ENCODE measurements around the gene SIGLEC1. TPM values are rescaled to one million over a fixed set of nuclear protein-coding genes. Genes with fewer than 3 reads are reported as not detected.

The SIGLEC1 gene
- total RNA-seq, 1 donor from 2014 or later, result not detected

- Mint-ChIP-seq H3K27me3 (ENCODE audit: low read depth, unreplicated experiment) (peaks cover 16% of the 10 kb centered on the region), H3K36me3 (ENCODE audit: low read depth, unreplicated experiment) (no peaks in the 10 kb centered on the region), H3K4me1 (ENCODE audit: low read depth, unreplicated experiment) (no peaks in the 10 kb centered on the region), H3K9me3 (ENCODE audit: unreplicated experiment) (no peaks in the 10 kb centered on the region), H3K27ac (ENCODE audit: unreplicated experiment) (no peak overlapping the region), H3K4me3 (ENCODE audit: unreplicated experiment) (no peak overlapping the region)
- H2AFZ ChIP-seq (ENCODE audit: low read depth, low read length), result no peak overlapping the region
- H3K27me3 ChIP-seq (ENCODE audit: insufficient read depth, low read length), result peaks cover 12% of the 10 kb centered on the region
- H3K4me1 ChIP-seq (ENCODE audit: insufficient read depth, low read length), result no peaks in the 10 kb centered on the region
- H3K79me2 ChIP-seq (ENCODE audit: insufficient read depth, low read length), result no peaks in the 10 kb centered on the region
- H3K36me3 ChIP-seq (ENCODE audit: insufficient read depth, low read length), result no peaks in the 10 kb centered on the region
- H3K27ac ChIP-seq (ENCODE audit: low read depth, low read length), result no peak overlapping the region
- TF ChIP-seq, protein P1, sequence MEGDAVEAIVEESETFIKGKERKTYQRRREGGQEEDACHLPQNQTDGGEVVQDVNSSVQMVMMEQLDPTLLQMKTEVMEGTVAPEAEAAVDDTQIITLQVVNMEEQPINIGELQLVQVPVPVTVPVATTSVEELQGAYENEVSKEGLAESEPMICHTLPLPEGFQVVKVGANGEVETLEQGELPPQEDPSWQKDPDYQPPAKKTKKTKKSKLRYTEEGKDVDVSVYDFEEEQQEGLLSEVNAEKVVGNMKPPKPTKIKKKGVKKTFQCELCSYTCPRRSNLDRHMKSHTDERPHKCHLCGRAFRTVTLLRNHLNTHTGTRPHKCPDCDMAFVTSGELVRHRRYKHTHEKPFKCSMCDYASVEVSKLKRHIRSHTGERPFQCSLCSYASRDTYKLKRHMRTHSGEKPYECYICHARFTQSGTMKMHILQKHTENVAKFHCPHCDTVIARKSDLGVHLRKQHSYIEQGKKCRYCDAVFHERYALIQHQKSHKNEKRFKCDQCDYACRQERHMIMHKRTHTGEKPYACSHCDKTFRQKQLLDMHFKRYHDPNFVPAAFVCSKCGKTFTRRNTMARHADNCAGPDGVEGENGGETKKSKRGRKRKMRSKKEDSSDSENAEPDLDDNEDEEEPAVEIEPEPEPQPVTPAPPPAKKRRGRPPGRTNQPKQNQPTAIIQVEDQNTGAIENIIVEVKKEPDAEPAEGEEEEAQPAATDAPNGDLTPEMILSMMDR (IDR thresholded peaks at IDR 0.05; ENCODE audit: insufficient read depth, low read depth, low read length), result no peak
- no peak for TF ChIP-seq EZH2 (IDR thresholded peaks at IDR 0.05; ENCODE audit: insufficient read depth, low read length)
- H3K4me3 ChIP-seq (ENCODE audit: insufficient read depth, low read depth, low read length), result no peak overlapping the region
- H3K9ac ChIP-seq (ENCODE audit: low read length), result no peak overlapping the region
- H3K4me2 ChIP-seq (ENCODE audit: low read length), result no peak overlapping the region
- DNase-seq (ENCODE audit: low read depth) (no peak), FAIRE-seq (no peak)
- no peaks in the 10 kb centered on the region for H3K9me3 ChIP-seq (ENCODE audit: insufficient read depth, low read depth, low read length)
- H4K20me1 ChIP-seq (ENCODE audit: insufficient read depth, low read length), result no peaks in the 10 kb centered on the region
Observed at GRCh38 chr20:3720068-3720467, 7.7 kb upstream of the SIGLEC1 start.

DNA sequence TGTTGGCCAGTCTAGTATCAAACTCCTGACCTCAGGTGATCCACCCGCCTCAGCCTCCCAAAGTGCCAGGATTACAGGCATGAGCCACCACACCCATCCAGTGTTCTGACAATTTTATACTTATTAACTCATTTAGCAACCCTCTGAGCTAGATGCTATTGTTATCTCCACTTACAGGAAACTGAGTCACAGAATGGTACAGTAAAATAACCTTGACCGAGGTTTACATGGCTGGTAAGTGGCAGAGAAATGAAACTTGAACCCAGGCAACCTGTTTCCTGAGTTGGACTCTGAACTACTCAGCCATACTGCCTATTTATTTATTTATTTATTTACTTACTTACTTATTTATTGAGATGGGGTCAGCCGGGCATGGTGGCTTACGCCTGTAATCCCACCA lies 6.6 kb upstream of the SIGLEC1 start:
- TF ChIP-seq, protein P1 (IDR thresholded peaks at IDR 0.05; ENCODE audit: insufficient read depth, low read depth, low read length), result no peak
- TF ChIP-seq EZH2 (IDR thresholded peaks at IDR 0.05; ENCODE audit: insufficient read depth, low read length), result no peak
- Histone ChIP-seq H3K9me3 (ENCODE audit: insufficient read depth, low read depth, low read length) (no peaks in the 10 kb centered on the region), H2AFZ (ENCODE audit: low read depth, low read length) (no peak overlapping the region), H4K20me1 (ENCODE audit: insufficient read depth, low read length) (no peaks in the 10 kb centered on the region), H3K27me3 (ENCODE audit: insufficient read depth, low read length) (peaks cover 10% of the 10 kb centered on the region), H3K27ac (ENCODE audit: low read depth, low read length) (no peak overlapping the region), H3K4me1 (ENCODE audit: insufficient read depth, low read length) (no peaks in the 10 kb centered on the region), H3K9ac (ENCODE audit: low read length) (no peak overlapping the region), H3K36me3 (ENCODE audit: insufficient read depth, low read length) (no peaks in the 10 kb centered on the region), H3K4me2 (ENCODE audit: low read length) (no peak overlapping the region), H3K79me2 (ENCODE audit: insufficient read depth, low read length) (no peaks in the 10 kb centered on the region), H3K4me3 (ENCODE audit: insufficient read depth, low read depth, low read length) (no peak overlapping the region)
- H3K4me1 Mint-ChIP-seq (ENCODE audit: low read depth, unreplicated experiment), result no peaks in the 10 kb centered on the region
- DNase-seq (ENCODE audit: low read depth) (no peak), FAIRE-seq (no peak)
- no peaks in the 10 kb centered on the region for H3K9me3 Mint-ChIP-seq (ENCODE audit: unreplicated experiment)
- no peak overlapping the region for H3K4me3 Mint-ChIP-seq (ENCODE audit: unreplicated experiment)
- H3K36me3 Mint-ChIP-seq (ENCODE audit: low read depth, unreplicated experiment), result no peaks in the 10 kb centered on the region
- no peak overlapping the region for H3K27ac Mint-ChIP-seq (ENCODE audit: unreplicated experiment)
- H3K27me3 Mint-ChIP-seq (ENCODE audit: low read depth, unreplicated experiment), result peaks cover 18% of the 10 kb centered on the region

- H3K4me3 ChIP-seq (ENCODE audit: insufficient read depth, low read depth, low read length), result no peak overlapping the region
- no peak overlapping the region for H2AFZ ChIP-seq (ENCODE audit: low read depth, low read length)
- Mint-ChIP-seq H3K4me1 (ENCODE audit: low read depth, unreplicated experiment) (no peaks in the 10 kb centered on the region), H3K27ac (ENCODE audit: unreplicated experiment) (no peak overlapping the region), H3K27me3 (ENCODE audit: low read depth, unreplicated experiment) (peaks cover 20% of the 10 kb centered on the region), H3K4me3 (ENCODE audit: unreplicated experiment) (no peak overlapping the region), H3K36me3 (ENCODE audit: low read depth, unreplicated experiment) (no peaks in the 10 kb centered on the region), H3K9me3 (ENCODE audit: unreplicated experiment) (no peaks in the 10 kb centered on the region)
- no peak overlapping the region for H3K27ac ChIP-seq (ENCODE audit: low read depth, low read length)
- DNase-seq (ENCODE audit: low read depth), result no peak
- no peak for TF ChIP-seq EZH2 (IDR thresholded peaks at IDR 0.05; ENCODE audit: insufficient read depth, low read length)
- TF ChIP-seq, protein P1 (IDR thresholded peaks at IDR 0.05; ENCODE audit: insufficient read depth, low read depth, low read length), result peak; percentile 47
- no peaks in the 10 kb centered on the region for H4K20me1 ChIP-seq (ENCODE audit: insufficient read depth, low read length)
- H3K27me3 ChIP-seq (ENCODE audit: insufficient read depth, low read length), result peaks cover 10% of the 10 kb centered on the region
- no peak overlapping the region for H3K4me2 ChIP-seq (ENCODE audit: low read length)
- H3K9ac ChIP-seq (ENCODE audit: low read length), result no peak overlapping the region
- no peaks in the 10 kb centered on the region for H3K9me3 ChIP-seq (ENCODE audit: insufficient read depth, low read depth, low read length)
- FAIRE-seq, result no peak
- no peaks in the 10 kb centered on the region for H3K36me3 ChIP-seq (ENCODE audit: insufficient read depth, low read length)
- no peaks in the 10 kb centered on the region for H3K4me1 ChIP-seq (ENCODE audit: insufficient read depth, low read length)
- no peaks in the 10 kb centered on the region for H3K79me2 ChIP-seq (ENCODE audit: insufficient read depth, low read length)
Observed at GRCh38 chr20:3716195-3716834, 3.9 kb upstream of the SIGLEC1 start.

Measured in astrocyte (in vitro differentiated cells and primary cell).